Measurements from ENCODE around the gene SUCLG1.

SUCLG1 gene

DNA sequence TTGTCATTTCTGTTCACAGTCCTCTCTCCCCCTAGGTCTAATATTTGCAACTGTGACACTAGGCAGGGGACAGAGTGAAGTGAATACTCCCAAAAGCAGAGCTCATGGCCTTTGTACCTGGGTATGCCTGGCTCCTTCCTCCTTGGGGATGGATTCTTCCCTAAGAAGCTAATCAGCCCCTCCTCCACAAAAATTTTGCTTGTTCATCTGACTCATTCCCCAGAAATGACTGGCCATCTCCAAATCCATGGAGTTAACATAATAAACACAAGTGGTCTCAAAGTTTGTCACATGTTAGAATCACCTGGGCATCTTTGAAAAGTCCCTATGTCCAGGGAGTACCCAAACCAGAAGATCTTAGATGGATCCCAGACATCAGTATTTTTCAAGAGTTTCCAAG is 65.3 kb downstream of the SUCLG1 start:
- Histone ChIP-seq H3K36me3 (ENCODE audit: control insufficient read depth in 2 of 2, insufficient read depth in 1 of 2, low read length in 2 of 2) (no peaks in the 10 kb centered on the region), H3K4me3 (ENCODE audit: low read depth, low read length) (no peak overlapping the region), H3K9me3 (ENCODE audit: control insufficient read depth, insufficient read depth, low read depth, low read length) (no peaks in the 10 kb centered on the region), H3K4me1 (ENCODE audit: control insufficient read depth, insufficient read depth, low read length) (no peaks in the 10 kb centered on the region), H3K27ac (ENCODE audit: extremely low read depth, low read depth, low read length) (no peak overlapping the region)
- ChIA-PET POLR2A (no interaction called here), CTCF (interaction anchor here (0.5 to 1.0 kb wide), 2 partner anchors 91 to 707 kb away, joined by 3 read pairs; no protein-coding TSS in a partner anchor)
- TF ChIP-seq SALL2 (tag by site-specific recombination; IDR thresholded peaks at IDR 0.05; ENCODE audit: borderline replicate concordance) (no peak), KLF9 (tag by site-specific recombination; IDR thresholded peaks at IDR 0.05; ENCODE audit: low read depth) (no peak), ZNF416 (tag by site-specific recombination; IDR thresholded peaks at IDR 0.05) (no peak), ZNF302 (tag by site-specific recombination; IDR thresholded peaks at IDR 0.05; ENCODE audit: low read depth) (no peak), ZNF837 (tag by site-specific recombination; IDR thresholded peaks at IDR 0.05) (no peak)
- TF ChIP-seq, protein P1, sequence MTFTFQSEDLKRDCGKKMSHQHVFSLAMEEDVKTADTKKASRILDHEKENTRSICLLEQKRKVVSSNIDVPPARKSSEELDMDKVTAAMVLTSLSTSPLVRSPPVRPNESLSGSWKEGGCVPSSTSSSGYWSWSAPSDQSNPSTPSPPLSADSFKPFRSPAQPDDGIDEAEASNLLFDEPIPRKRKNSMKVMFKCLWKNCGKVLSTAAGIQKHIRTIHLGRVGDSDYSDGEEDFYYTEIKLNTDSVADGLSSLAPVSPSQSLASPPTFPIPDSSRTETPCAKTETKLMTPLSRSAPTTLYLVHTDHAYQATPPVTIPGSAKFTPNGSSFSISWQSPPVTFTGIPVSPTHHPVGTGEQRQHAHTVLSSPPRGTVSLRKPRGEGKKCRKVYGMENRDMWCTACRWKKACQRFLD (tag by site-specific recombination; IDR thresholded peaks at IDR 0.05): no peak
- TF ChIP-seq, protein P2, sequence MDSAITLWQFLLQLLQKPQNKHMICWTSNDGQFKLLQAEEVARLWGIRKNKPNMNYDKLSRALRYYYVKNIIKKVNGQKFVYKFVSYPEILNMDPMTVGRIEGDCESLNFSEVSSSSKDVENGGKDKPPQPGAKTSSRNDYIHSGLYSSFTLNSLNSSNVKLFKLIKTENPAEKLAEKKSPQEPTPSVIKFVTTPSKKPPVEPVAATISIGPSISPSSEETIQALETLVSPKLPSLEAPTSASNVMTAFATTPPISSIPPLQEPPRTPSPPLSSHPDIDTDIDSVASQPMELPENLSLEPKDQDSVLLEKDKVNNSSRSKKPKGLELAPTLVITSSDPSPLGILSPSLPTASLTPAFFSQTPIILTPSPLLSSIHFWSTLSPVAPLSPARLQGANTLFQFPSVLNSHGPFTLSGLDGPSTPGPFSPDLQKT (IDR thresholded peaks at IDR 0.05; ENCODE audit: borderline replicate concordance, low read depth, low read length): no peak
- TF ChIP-seq, protein P3, sequence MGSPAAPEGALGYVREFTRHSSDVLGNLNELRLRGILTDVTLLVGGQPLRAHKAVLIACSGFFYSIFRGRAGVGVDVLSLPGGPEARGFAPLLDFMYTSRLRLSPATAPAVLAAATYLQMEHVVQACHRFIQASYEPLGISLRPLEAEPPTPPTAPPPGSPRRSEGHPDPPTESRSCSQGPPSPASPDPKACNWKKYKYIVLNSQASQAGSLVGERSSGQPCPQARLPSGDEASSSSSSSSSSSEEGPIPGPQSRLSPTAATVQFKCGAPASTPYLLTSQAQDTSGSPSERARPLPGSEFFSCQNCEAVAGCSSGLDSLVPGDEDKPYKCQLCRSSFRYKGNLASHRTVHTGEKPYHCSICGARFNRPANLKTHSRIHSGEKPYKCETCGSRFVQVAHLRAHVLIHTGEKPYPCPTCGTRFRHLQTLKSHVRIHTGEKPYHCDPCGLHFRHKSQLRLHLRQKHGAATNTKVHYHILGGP (tag by site-specific recombination; IDR thresholded peaks at IDR 0.05): no peak

DNA sequence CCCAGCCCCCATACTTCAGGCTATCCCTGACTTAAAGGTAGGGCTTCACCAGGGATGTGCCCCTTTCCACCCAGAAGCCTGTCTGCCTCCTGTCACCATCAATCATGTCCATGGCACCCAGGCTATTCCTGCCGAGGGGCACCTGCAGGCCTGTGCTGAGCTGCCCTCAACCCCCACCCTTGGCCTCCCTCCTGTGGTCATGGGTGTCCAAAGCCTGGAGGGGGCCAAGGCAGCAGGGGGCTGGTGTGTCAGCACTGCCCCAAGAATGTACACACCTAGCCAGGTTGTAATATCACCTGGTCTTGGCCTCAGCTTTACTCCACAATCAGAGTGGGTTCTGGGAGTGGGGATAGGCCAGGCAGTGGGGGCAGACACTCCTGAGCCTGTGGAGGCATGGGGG is 69.3 kb downstream of the SUCLG1 start:
- H3K36me3 ChIP-seq (ENCODE audit: control insufficient read depth in 2 of 2, insufficient read depth in 1 of 2, low read length in 2 of 2): no peaks in the 10 kb centered on the region
- no peaks in the 10 kb centered on the region for H3K9me3 ChIP-seq (ENCODE audit: control insufficient read depth, insufficient read depth, low read depth, low read length)
- no peak overlapping the region for H3K4me3 ChIP-seq (ENCODE audit: low read depth, low read length)
- ChIA-PET POLR2A (no interaction called here), CTCF (no interaction called here)
- H3K4me1 ChIP-seq (ENCODE audit: control insufficient read depth, insufficient read depth, low read length): no peaks in the 10 kb centered on the region
- H3K27ac ChIP-seq (ENCODE audit: extremely low read depth, low read depth, low read length): no peak overlapping the region
- TF ChIP-seq ZNF416 (tag by site-specific recombination; IDR thresholded peaks at IDR 0.05) (no peak), SETDB1 (IDR thresholded peaks at IDR 0.05; ENCODE audit: insufficient read length, low read length) (no peak), ZNF677 (tag by site-specific recombination; IDR thresholded peaks at IDR 0.05) (no peak), ZNF600 (tag by site-specific recombination; IDR thresholded peaks at IDR 0.05) (no peak), ZFP37 (tag by site-specific recombination; IDR thresholded peaks at IDR 0.05) (no peak), GLI4 (tag by site-specific recombination; IDR thresholded peaks at IDR 0.05) (no peak), ZNF76 (tag by site-specific recombination; IDR thresholded peaks at IDR 0.05; ENCODE audit: borderline replicate concordance, low read depth) (no peak)
- TF ChIP-seq, protein P4, sequence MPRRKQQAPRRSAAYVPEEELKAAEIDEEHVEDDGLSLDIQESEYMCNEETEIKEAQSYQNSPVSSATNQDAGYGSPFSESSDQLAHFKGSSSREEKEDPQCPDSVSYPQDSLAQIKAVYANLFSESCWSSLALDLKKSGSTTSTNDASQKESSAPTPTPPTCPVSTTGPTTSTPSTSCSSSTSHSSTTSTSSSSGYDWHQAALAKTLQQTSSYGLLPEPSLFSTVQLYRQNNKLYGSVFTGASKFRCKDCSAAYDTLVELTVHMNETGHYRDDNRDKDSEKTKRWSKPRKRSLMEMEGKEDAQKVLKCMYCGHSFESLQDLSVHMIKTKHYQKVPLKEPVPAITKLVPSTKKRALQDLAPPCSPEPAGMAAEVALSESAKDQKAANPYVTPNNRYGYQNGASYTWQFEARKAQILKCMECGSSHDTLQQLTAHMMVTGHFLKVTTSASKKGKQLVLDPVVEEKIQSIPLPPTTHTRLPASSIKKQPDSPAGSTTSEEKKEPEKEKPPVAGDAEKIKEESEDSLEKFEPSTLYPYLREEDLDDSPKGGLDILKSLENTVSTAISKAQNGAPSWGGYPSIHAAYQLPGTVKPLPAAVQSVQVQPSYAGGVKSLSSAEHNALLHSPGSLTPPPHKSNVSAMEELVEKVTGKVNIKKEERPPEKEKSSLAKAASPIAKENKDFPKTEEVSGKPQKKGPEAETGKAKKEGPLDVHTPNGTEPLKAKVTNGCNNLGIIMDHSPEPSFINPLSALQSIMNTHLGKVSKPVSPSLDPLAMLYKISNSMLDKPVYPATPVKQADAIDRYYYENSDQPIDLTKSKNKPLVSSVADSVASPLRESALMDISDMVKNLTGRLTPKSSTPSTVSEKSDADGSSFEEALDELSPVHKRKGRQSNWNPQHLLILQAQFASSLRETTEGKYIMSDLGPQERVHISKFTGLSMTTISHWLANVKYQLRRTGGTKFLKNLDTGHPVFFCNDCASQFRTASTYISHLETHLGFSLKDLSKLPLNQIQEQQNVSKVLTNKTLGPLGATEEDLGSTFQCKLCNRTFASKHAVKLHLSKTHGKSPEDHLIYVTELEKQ (tag by site-specific recombination; IDR thresholded peaks at IDR 0.05; ENCODE audit: borderline replicate concordance): no peak

Measured in HEK293 (cell line).